OCI-LY1 (cell line): ENCODE measurements around the gene SH3PXD2A.

Experiments
- EZH2 ChIP-seq: fragments of 200-600 bp; sonication (generic), shearing (Covaris generic); IDR thresholded peaks from 2 replicates; pipeline ENCODE4 v1.8.0; 2017; ENCODE audit warnings: borderline replicate concordance, mixed run types, mild to moderate bottlenecking, antibody characterized with exemption, low read length, moderate library complexity, mixed read lengths
- TF ChIP-seq, protein P1 (sequence below): fragments of 200-600 bp; sonication (generic), shearing (Covaris generic); IDR thresholded peaks from 2 replicates; pipeline ENCODE4 v1.5.1; 2017; ENCODE audit warnings: mild to moderate bottlenecking, antibody characterized with exemption, low read length, moderate library complexity, mixed read lengths

- TF ChIP-seq, protein P1, sequence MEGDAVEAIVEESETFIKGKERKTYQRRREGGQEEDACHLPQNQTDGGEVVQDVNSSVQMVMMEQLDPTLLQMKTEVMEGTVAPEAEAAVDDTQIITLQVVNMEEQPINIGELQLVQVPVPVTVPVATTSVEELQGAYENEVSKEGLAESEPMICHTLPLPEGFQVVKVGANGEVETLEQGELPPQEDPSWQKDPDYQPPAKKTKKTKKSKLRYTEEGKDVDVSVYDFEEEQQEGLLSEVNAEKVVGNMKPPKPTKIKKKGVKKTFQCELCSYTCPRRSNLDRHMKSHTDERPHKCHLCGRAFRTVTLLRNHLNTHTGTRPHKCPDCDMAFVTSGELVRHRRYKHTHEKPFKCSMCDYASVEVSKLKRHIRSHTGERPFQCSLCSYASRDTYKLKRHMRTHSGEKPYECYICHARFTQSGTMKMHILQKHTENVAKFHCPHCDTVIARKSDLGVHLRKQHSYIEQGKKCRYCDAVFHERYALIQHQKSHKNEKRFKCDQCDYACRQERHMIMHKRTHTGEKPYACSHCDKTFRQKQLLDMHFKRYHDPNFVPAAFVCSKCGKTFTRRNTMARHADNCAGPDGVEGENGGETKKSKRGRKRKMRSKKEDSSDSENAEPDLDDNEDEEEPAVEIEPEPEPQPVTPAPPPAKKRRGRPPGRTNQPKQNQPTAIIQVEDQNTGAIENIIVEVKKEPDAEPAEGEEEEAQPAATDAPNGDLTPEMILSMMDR, result no peak
- no peak for TF ChIP-seq EZH2
These were observed 307.9 kb downstream of the SH3PXD2A start for GRCh38 chr10:103547391-103547946.
